SKM-1 (cell line): ENCODE results near the gene THADA.

Source experiments
- DNase-seq: peaks from one replicate; lab custom pipeline; 2025; ENCODE audit not compliant: unreplicated experiment; lab: John Stamatoyannopoulos, UW

The THADA gene

GRCh38 chr2:43218702-43219382 is 377.0 kb downstream of the THADA start:
- DNase-seq, result no peak

- DNase-seq, result no peak
Measured at GRCh38 chr2:43218155-43218701, 377.6 kb downstream of the THADA start.

GRCh38 chr2:43217228-43218154 is 378.3 kb downstream of the THADA start:
- no peak for DNase-seq

- no peak for DNase-seq
Measured at GRCh38 chr2:43216629-43217028, 379.2 kb downstream of the THADA start.

GRCh38 chr2:43215673-43216255 is 380.1 kb downstream of the THADA start:
- DNase-seq, result no peak

GRCh38 chr2:43214253-43214652 is 381.6 kb downstream of the THADA start:
- DNase-seq, result no peak

- DNase-seq, result peak; percentile 90
Measured at GRCh38 chr2:43212931-43213330, 382.9 kb downstream of the THADA start.

- DNase-seq, result no peak
Measured at GRCh38 chr2:43212216-43212835, 383.5 kb downstream of the THADA start.

GRCh38 chr2:43210467-43211303 is 385.2 kb downstream of the THADA start:
- DNase-seq, result peak; percentile 95

- no peak for DNase-seq
Measured at GRCh38 chr2:43210125-43210466, 385.7 kb downstream of the THADA start.

- DNase-seq, result no peak
Measured at GRCh38 chr2:43209204-43209717, 386.6 kb downstream of the THADA start.

- DNase-seq, result no peak
Measured at GRCh38 chr2:43207553-43208300, 388.1 kb downstream of the THADA start.

GRCh38 chr2:43206602-43207001 is 389.2 kb downstream of the THADA start:
- no peak for DNase-seq

GRCh38 chr2:43203373-43203772 is 392.5 kb downstream of the THADA start:
- no peak for DNase-seq

- DNase-seq, result no peak
Measured at GRCh38 chr2:43202289-43202688, 393.5 kb downstream of the THADA start.

GRCh38 chr2:43201497-43201896 is 394.3 kb downstream of the THADA start:
- no peak for DNase-seq

- DNase-seq, result no peak
Measured at GRCh38 chr2:43201016-43201415, 394.8 kb downstream of the THADA start.

GRCh38 chr2:43199492-43200488 is 396.0 kb downstream of the THADA start:
- DNase-seq, result no peak
